Esophagus mucosa (tissue), 1 donor: Measurements from ENCODE around the gene FOXL2NB. TPM values are rescaled to one million over a fixed set of nuclear protein-coding genes. Genes with fewer than 3 reads are reported as not detected.

ENCODE experiments used
- ATAC-seq: fragments of 200-7000 bp; cut with Tn5 transposase; one replicate; pipeline ENCODE4 v1.9.1; 2020
- total RNA-seq: library from RNA; stranded (reverse); gene quantifications from one replicate; pipeline ENCODE4 v1.2.4, GENCODE V29; 2023
- donor health status: DM: yes; HTN: yes; CAD: no.

Gene FOXL2NB
- total RNA-seq, 1 donor from 2014 or later: not detected

DNA sequence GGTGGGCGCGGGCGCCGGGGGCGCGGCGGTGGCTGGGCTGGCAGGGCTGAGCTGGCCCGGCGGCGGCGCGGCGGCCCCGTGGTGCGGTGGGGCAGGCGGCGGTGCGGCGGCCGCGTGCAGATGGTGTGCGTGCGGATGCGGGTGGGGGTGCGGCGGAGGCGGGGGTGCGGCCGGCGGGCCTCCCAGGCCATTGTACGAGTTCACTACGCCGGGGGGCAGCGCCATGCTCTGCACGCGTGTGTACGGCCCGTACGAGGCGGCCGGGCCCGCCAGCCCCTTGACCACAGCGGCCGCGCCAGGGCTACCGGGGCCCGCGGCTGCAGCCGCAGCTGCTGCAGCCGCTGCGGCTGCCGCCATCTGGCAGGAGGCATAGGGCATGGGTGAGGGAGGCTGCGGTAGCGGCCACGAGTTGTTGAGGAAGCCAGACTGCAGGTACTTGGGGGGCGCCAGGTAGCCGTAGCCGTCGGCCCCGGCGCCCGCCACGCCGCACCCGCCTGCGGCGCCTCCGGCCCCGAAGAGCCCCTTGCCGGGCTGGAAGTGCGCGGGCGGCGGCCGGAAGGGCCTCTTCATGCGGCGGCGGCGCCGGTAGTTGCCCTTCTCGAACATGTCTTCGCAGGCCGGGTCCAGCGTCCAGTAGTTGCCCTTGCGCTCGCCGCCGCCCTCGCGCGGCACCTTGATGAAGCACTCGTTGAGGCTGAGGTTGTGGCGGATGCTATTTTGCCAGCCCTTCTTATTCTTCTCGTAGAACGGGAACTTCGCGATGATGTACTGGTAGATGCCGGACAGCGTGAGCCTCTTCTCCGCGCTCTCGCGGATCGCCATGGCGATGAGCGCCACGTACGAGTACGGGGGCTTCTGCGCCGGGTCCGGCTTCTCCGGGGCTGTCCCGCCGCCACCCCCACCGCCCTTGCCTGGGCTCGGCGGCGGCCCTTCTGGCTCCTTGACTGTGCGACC lies 1.0 kb upstream of the FOXL2NB start:
- ATAC-seq: peak; percentile 41

GRCh38 chr3:138947495-138948121 lies 591 bp downstream of the FOXL2NB start:
- no peak for ATAC-seq

DNA sequence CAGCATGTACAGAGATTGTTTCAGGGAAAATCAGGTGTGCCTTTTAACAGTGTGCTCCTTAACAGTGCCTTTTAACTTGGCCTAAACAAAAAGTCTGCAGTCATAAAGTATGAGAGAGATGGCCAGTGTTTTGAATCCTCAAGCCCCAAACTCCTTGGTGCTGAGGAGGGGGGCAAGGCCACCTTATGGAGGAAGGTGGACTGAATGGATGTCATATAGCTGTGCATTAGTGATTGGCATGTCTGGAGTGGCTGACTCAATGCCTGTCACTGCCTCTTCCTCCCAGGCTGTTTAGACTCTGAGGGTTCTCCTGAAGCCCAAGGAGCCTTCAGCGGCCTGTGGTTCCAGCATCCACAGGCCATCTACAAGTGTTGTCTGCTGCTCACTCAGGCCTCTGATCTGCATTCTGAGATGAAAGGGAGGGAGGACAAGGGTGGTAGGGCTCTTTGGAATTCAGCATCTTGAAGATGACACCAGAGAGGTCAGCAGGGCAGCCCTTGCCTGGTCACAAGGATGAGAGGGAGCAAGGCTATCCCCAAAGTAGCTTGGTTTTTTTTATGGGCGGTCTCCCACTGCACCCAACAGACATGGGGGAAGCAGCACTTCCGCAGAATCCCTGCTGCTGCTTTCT lies 1.5 kb downstream of the FOXL2NB start:
- no peak for ATAC-seq

GRCh38 chr3:138949002-138949418 lies 2.0 kb downstream of the FOXL2NB start:
- ATAC-seq: no peak

DNA sequence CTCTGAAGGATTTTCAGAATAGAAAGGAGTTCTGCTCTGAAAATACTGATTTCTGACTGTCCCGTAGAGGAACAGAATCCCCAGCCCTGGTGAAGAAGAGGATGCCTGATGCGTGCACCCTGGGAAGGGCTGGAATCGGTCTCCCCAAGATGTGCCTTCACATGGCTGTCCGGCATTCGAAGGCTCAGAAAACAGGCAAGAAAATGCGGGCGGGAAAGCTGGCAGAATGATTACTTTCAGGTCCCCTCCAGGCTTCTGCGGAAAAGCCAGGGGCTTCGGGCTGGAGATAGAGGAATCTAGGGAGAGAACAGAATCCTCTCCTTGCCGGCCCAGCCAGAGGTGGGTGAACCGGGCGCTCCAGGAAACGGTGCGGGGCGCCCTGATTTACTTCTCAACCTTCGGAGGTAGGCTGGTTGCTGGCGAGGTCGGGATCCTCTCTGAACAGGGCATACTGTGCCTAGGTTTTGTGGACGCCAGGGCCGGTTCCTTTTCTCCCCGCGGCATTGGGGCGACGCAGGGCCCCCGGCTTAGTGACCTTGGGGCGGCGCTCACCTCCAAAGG lies 2.5 kb downstream of the FOXL2NB start:
- no peak for ATAC-seq

DNA sequence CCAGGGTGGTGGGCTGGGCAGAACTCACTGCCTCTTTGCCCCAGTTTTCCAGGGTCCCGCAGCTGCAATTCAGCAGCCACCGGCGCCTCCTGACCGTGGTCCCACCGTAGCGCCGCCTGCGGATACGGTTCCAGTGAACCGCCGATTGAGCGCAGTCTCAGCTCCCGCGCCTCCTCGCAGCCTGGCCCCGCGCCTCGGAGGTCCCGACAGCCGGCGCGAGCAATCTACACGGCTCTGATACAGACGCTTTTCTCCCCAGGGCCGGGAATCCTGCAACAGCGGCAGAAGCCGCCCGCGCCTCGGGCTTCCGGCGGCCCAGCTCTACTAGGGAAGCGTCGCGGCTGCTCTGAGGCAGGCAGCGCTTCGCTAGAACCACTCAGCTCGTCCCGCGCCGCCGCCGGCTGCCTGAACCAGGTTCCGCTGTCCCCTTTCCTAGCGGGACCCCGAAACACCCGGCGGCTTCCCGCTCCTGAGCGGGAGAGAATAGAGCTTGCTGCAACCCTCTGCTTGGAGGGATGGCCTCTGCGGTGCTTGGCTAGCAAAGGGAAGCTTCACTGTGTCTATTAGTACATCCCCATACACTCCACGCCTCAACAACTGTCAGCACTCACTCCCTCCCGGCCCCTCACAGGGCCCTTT lies 3.1 kb downstream of the FOXL2NB start:
- peak; percentile 25 for ATAC-seq

- no peak for ATAC-seq
Measured at GRCh38 chr3:138950701-138951100, 3.7 kb downstream of the FOXL2NB start.

GRCh38 chr3:138960417-138960852 lies 13.4 kb downstream of the FOXL2NB start:
- no peak for ATAC-seq

DNA sequence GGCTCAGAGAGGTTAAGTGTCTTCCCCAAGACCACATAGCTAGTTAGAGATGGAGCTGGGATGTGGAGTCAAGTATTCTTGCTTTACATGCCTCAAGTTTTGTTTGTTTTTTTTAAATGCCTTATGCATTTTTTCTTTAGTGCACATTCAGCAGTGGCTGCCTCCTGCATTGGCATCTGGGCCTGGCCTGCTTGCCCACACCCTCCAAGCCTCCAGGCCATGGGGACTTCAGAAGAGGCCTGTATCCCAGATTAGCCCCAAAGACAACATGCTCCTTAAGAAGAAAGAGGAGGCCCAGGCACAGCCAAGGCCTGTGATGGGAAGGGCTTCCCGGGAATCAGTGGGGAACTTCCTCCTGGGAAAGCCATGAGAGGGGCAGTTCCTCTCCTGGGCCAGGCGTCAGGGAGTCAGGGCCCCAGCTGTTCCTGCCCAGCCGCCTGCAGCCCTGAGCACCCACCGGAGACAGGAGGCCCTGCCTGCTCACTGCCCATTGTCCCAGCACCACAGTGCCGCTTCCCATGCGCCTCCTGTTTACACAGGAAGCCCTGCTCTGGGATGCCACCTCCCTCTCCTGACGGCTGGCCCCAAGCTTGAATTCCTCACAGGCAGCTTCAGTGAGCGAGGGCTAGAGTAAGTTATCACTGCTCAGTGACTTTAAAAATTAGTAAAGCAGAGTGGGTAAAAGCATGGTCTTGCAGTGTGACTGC lies 16.0 kb downstream of the FOXL2NB start:
- no peak for ATAC-seq

DNA sequence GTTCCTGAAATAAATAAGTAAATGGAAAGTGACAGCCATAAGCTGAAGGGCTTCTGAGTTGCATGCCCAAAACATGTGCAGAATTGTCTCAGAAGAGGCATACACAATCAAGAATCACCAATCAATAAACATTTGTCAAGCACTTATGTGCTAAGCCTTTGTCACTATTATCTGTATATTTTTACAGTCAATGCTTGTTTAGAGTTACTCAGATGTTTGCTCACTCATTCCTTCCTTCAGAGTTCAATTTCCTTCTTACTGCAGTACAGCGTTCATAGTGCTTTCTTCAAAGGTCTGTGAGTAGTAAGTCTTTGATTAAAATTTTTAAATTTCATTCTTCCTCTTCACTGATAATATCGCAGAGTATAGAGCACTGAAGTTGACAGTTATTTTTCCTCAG lies 17.2 kb downstream of the FOXL2NB start:
- ATAC-seq: no peak

- no peak for ATAC-seq
Measured at GRCh38 chr3:138964923-138965322, 17.9 kb downstream of the FOXL2NB start.

DNA sequence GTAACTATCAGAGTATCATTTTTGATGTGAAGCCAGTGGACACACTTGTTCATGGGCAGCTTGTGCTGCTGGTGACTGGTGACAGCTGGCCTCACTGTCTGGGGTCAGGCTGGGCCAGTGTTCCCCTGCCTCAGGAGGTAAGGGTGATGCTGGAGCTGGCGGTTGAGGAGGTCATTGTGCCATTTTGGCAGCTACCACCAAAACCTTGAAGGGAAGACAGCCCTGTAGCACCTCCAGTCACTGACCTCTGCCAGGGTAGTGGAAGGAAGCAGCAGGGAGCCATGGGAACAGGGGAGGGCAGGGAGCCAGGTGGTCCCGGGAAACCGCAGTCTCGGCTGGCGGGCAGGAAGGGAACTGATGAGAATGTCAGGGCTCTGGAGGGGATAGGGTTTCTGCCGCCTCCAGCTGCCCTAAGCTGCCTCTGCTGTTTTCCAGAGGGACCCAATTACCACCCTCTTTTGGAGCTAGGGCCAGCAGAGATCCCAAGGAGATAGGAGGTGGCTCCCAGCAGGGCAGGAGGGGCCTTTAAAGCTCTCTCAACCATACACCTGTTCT lies 24.8 kb downstream of the FOXL2NB start:
- no peak for ATAC-seq

- no peak for ATAC-seq
Measured at GRCh38 chr3:138972941-138973340, 25.9 kb downstream of the FOXL2NB start.

DNA sequence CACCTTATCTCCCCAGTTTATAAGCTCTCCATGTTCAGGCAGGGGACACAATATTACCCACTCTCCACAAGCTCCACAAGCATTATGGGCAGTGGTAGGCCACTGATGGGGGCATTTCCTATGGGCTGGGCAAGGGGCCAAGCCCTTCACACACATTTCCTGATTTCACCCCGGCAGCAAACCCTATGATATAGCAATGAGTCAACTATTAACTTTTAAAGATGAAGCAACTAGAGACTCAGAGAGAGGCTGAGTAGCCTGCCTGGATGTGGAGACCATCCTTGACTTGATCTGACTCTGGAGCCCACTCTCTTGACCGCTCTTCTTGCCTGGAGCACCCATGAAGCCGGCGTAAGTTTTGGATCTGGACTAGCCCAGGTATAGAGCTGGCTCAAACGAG lies 27.4 kb downstream of the FOXL2NB start:
- ATAC-seq: no peak

DNA sequence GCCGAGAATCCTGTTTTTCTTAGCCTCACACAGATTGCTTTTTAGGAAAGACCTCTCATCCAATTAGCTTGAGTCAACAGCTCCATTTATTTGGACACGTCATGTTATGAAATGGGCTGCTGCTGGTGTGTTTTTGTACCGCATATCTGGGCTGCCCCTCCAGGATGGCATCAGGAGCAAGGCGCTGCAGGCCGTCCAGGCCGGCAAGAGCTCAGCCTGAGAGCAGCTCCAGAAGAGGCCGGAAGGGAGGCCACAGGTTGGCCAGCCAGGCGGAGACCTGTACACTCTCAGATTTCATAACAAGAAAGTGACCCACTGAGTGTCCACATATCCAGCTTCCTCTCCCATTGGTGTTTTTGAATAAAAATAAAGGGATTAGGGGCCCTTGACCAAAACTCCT lies 28.3 kb downstream of the FOXL2NB start:
- no peak for ATAC-seq

GRCh38 chr3:138976047-138976446 lies 29.0 kb downstream of the FOXL2NB start:
- ATAC-seq: no peak

GRCh38 chr3:138984816-138985215 lies 37.8 kb downstream of the FOXL2NB start:
- ATAC-seq: no peak

DNA sequence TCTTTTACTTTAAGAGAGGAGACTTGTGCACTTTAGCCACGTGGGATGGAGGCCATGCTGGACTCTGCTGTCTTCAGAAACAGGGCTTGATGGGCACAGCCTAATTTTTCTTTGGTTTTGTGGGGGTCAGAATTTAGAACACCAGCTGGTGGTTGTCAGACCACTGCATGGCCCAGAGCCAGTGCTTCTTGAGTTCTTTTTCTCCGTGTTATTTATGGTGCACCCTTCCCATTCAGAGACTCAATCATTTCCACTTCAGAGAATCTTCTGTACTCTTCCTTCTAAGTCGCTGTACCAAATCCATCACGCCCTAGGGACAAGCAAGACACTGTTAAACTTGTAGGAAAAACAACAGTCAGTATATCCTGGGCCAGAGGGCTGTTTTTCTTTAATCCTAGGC lies 38.9 kb downstream of the FOXL2NB start:
- no peak for ATAC-seq

GRCh38 chr3:138987181-138987580 lies 40.2 kb downstream of the FOXL2NB start:
- no peak for ATAC-seq

DNA sequence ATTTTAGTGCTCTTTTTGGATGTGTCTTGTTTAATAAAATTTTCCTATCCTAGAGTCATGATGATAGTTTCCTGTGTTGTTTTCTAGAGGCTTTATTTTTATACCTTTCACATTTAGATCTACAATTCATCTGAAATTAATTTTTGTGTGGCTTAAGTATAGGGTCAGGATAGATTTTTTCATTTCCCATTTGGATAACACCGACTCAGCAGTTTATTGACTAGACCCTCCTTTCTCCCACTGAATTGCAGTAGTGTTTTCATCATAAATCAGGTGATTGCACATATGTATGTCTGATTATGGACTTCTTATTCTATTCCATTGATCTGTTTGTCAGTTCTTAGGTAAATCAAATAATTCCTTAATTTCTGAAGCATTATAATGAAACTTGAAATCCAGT lies 48.7 kb downstream of the FOXL2NB start:
- ATAC-seq: no peak
